AG10803 (cell line): ENCODE results near the gene SKA2.
"Not testable (repeated sequence)": the region's sequence is repeated elsewhere in the genome, so short reads cannot be mapped to it uniquely, and the experiment has no call there.

Source experiments
- DNase-seq: peaks from one replicate; pipeline ENCODE4 v3.0.0; 2010; ENCODE audit warnings: low read depth
- H3K4me3 ChIP-seq: 2 replicates; pipeline ENCODE4 v1.5.1; 2011; ENCODE audit warnings: mild to moderate bottlenecking, low read length, control low read depth
- TF ChIP-seq, protein P1 (sequence below): conservative IDR thresholded peaks from 2 replicates; pipeline ENCODE4 v1.5.1; 2011; ENCODE audit warnings: mild to moderate bottlenecking, low read length, control low read depth, inconsistent platforms

SKA2 gene

DNA sequence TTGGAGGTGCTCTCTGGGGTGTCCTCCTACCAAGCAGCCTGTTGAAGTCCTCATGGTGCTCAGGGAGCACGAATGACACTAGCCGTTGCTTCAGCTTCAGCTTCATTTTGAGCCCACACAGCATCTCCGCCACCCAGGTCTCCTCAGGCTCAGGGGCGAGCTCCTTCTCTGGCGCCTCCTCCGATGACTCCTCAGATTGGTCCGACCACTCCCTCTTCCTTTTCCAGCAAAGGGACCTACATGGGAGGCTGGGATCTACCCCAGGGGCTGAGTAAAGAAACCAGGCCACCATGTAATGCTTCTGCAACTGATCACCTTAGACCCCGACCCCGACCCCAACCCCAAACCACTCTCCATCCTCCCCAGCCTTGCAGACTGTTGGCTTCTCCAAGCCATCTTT lies 26.5 kb upstream of the SKA2 start:
- no peak overlapping the region for H3K4me3 ChIP-seq
- TF ChIP-seq, protein P1, sequence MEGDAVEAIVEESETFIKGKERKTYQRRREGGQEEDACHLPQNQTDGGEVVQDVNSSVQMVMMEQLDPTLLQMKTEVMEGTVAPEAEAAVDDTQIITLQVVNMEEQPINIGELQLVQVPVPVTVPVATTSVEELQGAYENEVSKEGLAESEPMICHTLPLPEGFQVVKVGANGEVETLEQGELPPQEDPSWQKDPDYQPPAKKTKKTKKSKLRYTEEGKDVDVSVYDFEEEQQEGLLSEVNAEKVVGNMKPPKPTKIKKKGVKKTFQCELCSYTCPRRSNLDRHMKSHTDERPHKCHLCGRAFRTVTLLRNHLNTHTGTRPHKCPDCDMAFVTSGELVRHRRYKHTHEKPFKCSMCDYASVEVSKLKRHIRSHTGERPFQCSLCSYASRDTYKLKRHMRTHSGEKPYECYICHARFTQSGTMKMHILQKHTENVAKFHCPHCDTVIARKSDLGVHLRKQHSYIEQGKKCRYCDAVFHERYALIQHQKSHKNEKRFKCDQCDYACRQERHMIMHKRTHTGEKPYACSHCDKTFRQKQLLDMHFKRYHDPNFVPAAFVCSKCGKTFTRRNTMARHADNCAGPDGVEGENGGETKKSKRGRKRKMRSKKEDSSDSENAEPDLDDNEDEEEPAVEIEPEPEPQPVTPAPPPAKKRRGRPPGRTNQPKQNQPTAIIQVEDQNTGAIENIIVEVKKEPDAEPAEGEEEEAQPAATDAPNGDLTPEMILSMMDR, result no peak
- no peak for DNase-seq

DNA sequence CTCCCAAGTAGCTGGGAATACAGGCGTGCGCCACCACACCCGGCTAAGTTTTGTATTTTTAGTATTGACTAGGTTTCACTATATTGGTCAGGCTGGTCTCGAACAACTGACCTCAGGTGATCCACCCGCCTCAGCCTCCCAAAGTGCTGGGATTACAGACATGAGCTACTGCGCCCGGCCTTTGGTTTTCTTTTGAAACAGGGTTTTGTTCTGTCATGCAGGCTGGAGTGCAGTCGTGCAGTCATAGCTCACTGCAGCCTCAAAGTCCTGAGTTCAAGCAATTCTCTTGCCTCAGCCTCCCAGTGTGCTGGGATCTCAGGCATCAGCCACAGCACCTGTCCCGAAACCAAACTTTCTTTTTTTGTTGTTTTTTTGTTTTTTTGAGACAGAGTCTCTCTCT lies 25.6 kb upstream of the SKA2 start:
- no peak overlapping the region for H3K4me3 ChIP-seq
- TF ChIP-seq, protein P1, result no peak

DNA sequence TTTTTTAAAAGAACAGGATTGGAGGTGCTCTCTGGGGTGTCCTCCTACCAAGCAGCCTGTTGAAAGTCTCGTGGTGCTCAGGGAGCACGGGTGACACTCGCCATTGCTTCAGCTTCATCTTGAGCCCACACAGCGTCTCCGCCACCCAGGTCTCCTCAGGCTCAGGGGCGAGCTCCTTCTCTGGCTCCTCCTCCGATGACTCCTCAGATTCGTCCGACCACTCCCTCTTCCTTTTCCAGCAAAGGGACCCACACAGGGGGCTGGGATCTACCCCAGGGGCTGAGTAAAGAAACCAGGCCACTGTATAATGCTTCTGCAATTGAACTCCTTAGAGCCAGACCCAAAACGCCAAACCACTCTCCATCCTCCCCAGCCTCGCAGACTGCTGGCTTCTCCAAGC lies 24.6 kb upstream of the SKA2 start:
- not testable (repeated sequence) for H3K4me3 ChIP-seq, DNase-seq

More for the DNA sequence above, 25.6 kb upstream of the SKA2 start:
- DNase-seq, result no peak

DNA sequence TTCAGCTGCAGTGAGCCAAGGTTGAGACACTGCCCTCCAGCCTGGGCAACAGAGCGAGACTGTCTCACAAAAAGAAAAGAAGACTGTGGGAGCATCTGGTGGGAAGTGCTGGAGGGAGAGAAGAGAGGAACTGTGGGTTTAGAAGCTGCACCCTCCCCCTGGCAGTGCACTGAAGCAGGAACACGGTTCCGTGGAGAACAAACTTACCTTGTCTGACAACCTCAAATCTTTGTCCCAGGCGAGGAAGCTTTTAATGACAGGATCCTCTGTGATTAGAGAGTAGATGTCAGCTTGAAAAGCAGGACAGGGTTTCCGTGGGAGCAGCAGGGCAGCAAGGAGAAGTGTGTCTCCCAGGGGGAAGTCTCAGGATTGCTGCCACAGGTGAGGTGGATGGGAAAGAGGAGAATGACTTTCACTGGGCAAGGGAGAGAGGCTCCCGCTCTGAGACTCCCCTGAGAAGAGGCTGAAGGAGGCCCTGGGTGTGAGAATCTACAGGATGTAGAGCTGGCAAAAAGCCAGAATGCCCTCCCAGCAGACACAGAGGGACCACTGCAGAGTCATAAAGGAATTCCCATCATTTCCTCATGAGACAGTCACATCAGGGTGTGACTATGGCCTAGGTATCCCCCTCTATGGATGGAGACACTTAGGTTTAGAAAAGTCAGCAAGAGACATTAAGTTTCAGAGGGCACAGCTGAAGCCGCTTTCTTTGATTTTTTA lies 23.4 kb upstream of the SKA2 start:
- no peak overlapping the region for H3K4me3 ChIP-seq
- TF ChIP-seq, protein P1, result no peak
- DNase-seq, result no peak

DNA sequence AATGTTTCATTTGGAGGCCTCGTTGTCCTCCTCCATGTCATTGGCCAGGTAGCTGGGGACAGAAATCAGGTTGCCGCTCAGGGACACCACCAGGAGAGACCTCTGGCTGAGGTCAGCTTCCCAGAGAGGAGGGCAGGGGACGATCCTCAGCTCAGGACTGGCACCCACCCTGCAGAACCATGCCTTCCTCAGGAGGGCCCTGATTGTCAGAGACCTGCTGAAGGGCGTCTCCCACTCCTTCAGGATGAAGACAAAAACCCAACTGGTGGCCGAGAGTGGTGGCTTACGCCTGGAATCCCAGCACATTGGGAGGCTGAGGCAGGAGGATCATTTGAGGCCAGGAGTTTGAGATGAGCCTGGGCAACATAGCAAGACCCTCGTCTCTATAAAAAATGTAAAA lies 20.1 kb upstream of the SKA2 start:
- no peak for DNase-seq
- no peak overlapping the region for H3K4me3 ChIP-seq
- TF ChIP-seq, protein P1, result no peak

DNA sequence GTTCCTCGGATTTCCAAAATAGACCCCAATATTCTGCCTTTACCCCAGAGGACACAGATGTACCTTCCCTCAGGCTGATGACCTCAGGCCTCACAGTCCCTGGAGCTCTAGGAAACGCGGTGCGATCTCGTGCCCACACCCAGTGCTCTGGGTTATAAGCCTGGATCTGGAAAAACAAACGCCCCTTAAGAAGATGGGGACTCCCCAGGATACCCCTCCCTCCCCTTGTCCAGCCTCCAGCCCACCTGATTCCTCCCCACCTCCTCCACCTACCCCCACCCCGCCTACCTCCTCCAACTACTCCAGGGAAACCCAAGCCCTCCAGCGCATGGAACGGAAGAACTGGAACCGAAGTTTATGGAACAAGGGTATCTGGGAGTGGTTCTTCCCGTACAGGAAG lies 19.7 kb upstream of the SKA2 start:
- no peak overlapping the region for H3K4me3 ChIP-seq
- TF ChIP-seq, protein P1, result no peak
- no peak for DNase-seq

DNA sequence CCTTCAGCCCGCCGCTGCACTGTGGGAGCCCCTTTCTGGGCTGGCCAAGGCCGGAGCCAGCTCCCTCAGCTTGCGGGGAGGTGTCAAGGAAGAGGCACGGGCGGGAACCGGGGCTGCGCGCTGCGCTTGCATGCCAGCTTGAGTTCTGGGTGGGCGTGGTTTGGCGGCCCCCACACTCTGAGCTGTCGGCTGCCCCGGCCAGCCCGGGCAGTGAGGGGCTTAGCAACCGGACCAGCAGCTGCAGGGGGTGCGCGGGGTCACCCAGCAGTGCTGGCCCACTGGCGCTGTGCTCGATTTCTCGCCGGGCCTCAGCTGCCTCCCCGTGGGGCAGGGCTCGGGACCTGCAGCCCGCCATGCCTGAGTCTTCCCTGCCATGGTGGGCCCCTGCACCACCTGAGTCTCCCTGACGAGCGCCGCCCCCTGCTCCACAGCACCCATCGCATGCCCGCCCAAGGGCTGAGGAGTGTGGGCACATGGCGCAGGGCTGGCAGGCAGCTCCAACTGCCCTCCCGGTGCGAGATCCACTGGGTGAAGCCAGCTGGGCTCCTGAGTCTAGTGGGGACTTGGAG lies 17.5 kb upstream of the SKA2 start:
- H3K4me3 ChIP-seq, result no peak overlapping the region
- DNase-seq, result no peak

More for the DNA sequence above, 17.5 kb upstream of the SKA2 start:
- TF ChIP-seq, protein P1, result no peak
